Common myeloid progenitor, CD34-positive (primary cell): ENCODE measurements around the gene PTPDC1.

Experiments
- CTCF ChIA-PET: fragments of 350-600 bp; sonication (Branson Sonifier 250); formaldehyde crosslinking; loops from one replicate; lab custom pipeline; 2021; ENCODE audit warnings: antibody characterized with exemption; lab: Charles Lee
- POLR2A ChIA-PET: fragments of 350-600 bp; sonication (Branson Sonifier 250); formaldehyde crosslinking; loops from one replicate; lab custom pipeline; 2021; ENCODE audit warnings: antibody characterized with exemption; lab: Charles Lee
- DNase-seq, 3 donors: peaks; one replicate each; pipeline versions ENCODE4 v3.0.0 to v3.0.0-alpha.2; 2013
- H3K27ac ChIP-seq, 2 experiments: 1 replicate in 1 of 2; 2 replicates in 1 of 2; pipeline ENCODE4 v1.7.0; 2013; ENCODE audit warnings: inconsistent platforms in 2 of 2, low read length in 2 of 2, mild to moderate bottlenecking in 2 of 2, low read depth in 1 of 2, moderate library complexity in 1 of 2; ENCODE audit not compliant: severe bottlenecking in 2 of 2, insufficient read depth in 1 of 2, poor library complexity in 1 of 2
- H3K27me3 ChIP-seq, 5 experiments: replicated peaks in 2 of 5; 1 replicate in 3 of 5; 2 replicates in 2 of 5; pipeline versions ENCODE4 v1.6.1 to v1.7.0; 2013; ENCODE audit warnings: low read length in 4 of 5, mild to moderate bottlenecking in 2 of 5, moderate library complexity in 2 of 5, inconsistent platforms in 1 of 5; ENCODE audit not compliant: insufficient read depth in 5 of 5, control insufficient read depth in 4 of 5
- H3K36me3 ChIP-seq, 4 experiments: 1 replicate in 2 of 4; 2 replicates in 2 of 4; pipeline versions ENCODE4 v1.6.1 to v1.7.0; 2013; ENCODE audit warnings: low read length in 3 of 4, control low read depth in 1 of 4, mild to moderate bottlenecking in 1 of 4; ENCODE audit not compliant: control insufficient read depth in 4 of 4, insufficient read depth in 4 of 4
- H3K4me1 ChIP-seq, 4 experiments: 1 replicate in 3 of 4; 2 replicates in 1 of 4; pipeline versions ENCODE4 v1.6.1 to v1.7.1; 2013; ENCODE audit warnings: low read length in 3 of 4, mild to moderate bottlenecking in 3 of 4, control low read depth in 1 of 4, inconsistent platforms in 1 of 4, moderate library complexity in 1 of 4; ENCODE audit not compliant: control insufficient read depth in 4 of 4, insufficient read depth in 4 of 4; ENCODE audit errors: control extremely low read depth in 1 of 4
- H3K4me3 ChIP-seq, 7 experiments: 1 replicate in 4 of 7; 2 replicates in 3 of 7; pipeline versions ENCODE4 v1.5.1 to v1.7.0; 2013; ENCODE audit warnings: mild to moderate bottlenecking in 7 of 7, low read length in 6 of 7, moderate library complexity in 6 of 7, inconsistent platforms in 2 of 7, low read depth in 2 of 7, control low read depth in 1 of 7; ENCODE audit not compliant: insufficient read depth in 4 of 7, control insufficient read depth in 1 of 7; ENCODE audit errors: extremely low read depth in 1 of 7
- H3K9me3 ChIP-seq, 5 experiments: 1 replicate in 4 of 5; 2 replicates in 1 of 5; pipeline versions ENCODE4 v1.6.1 to v1.7.1; 2013; ENCODE audit warnings: low read length in 4 of 5, mild to moderate bottlenecking in 2 of 5, inconsistent platforms in 1 of 5, low read depth in 1 of 5, moderate library complexity in 1 of 5; ENCODE audit not compliant: control insufficient read depth in 4 of 5, insufficient read depth in 2 of 5; ENCODE audit errors: control extremely low read depth in 1 of 5
- WGBS: methylation state at CpG from one replicate; pipeline ENCODE4 v1.1.5; 2013; ENCODE audit not compliant: insufficient coverage; 5-methylcytosine and 5-hydroxymethylcytosine counted together

The PTPDC1 gene

GRCh38 chr9:94140418-94140780, 56.1 kb downstream of the PTPDC1 start:
- POLR2A ChIA-PET: no interaction called here
- H3K4me1 ChIP-seq: peaks cover 0 to 23% (median 6%) of the 10 kb centered on the region in 4 experiments
- H3K27me3 ChIP-seq: no peaks in the 10 kb centered on the region
- WGBS: 90% methylated on average over 2 of the region's 4 CpGs
- DNase-seq: no peak
- no peaks in the 10 kb centered on the region for H3K36me3 ChIP-seq
- no peaks in the 10 kb centered on the region for H3K9me3 ChIP-seq
- H3K4me3 ChIP-seq: no peak overlapping the region
- CTCF ChIA-PET: interaction anchor here (1.4 kb wide), 1 partner anchor 72 kb away, joined by 3 read pairs; no protein-coding TSS in a partner anchor
- H3K27ac ChIP-seq: no peak overlapping the region

DNA sequence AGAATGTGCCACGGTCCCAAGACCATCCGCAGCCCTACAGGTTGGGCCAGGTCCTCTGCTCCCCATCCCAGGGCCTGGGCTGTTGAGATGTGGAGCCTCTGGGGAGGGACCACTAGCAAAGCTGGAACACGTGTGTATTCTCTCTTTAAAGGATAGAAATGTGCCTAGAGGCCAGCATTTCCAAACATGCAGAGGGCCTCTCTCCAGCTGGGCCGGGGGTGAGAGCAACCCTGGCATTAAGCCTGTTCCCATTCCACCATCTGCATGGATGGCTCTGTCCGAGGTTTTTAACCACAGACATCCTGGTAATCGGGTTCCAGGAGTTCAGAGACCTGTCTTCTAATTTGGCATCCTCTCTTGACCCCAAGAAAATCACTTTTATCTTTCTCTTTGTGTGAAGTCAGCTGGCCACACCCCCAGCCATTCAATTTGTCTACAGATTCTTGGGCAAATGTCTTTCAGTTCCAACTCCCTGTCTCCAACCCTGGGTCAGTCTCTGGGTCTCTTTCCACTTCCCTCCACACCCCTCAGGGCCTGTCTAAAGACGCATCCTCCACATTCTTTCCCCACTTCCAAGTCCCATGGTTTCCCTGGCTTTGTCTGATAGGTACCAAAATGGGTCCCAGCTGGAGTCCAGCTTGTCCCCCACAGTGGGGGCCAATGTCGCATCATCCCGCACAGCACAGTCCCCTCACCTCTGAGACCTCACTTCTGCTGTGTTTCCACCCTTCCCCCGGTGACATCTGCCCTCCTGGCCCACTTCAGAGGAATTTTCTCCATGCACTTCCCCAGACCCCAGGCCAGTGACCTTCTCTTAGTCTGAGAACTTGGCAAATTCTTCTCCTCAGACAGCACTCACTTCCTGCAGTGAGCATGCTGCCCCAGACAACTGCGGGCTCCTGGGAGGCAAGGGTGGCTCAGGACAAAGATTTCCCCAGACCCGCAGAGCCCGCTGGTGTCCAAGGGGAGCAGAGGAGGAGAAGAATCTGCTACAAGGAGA, 56.8 kb downstream of the PTPDC1 start:
- WGBS: 80% methylated on average over 7 of the region's 13 CpGs
- DNase-seq: no peak
- no peak overlapping the region for H3K27ac ChIP-seq
- peaks cover 0 to 22% (median 6%) of the 10 kb centered on the region in 4 experiments for H3K4me1 ChIP-seq
- ChIA-PET CTCF (interaction anchor here (1.4 kb wide), 1 partner anchor 71 kb away, joined by 3 read pairs; no protein-coding TSS in a partner anchor), POLR2A (no interaction called here)
- H3K9me3 ChIP-seq: no peaks in the 10 kb centered on the region
- H3K27me3 ChIP-seq: no peaks in the 10 kb centered on the region
- no peaks in the 10 kb centered on the region for H3K36me3 ChIP-seq
- no peak overlapping the region for H3K4me3 ChIP-seq

DNA sequence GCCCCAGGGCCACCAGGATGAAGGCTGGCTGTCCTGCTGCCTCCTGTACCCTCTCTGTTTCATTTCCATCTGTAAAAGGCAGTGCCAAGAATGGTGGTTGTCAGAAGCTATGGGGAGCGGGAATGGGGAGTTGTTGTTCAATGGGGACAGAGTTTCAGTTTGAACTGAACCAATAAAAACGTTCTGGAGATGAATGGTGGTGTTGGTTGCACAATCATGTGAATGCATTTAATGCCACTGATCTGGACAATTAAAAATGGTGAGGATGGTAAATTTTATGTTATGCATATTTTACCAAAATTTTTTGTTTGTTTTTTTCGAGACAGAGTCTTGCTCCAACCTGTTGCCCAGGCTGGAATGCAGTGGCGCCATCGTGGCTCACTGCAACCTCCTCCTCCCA, 58.1 kb downstream of the PTPDC1 start:
- H3K27me3 ChIP-seq: no peaks in the 10 kb centered on the region
- no peak overlapping the region for H3K27ac ChIP-seq
- no peak for DNase-seq
- no peak overlapping the region for H3K4me3 ChIP-seq
- H3K9me3 ChIP-seq: no peaks in the 10 kb centered on the region
- H3K4me1 ChIP-seq: peaks cover 0 to 21% (median 6%) of the 10 kb centered on the region in 4 experiments
- no peaks in the 10 kb centered on the region for H3K36me3 ChIP-seq
- ChIA-PET CTCF (no interaction called here), POLR2A (no interaction called here)
- WGBS: 100% methylated on average over 5 of the region's 5 CpGs

DNA sequence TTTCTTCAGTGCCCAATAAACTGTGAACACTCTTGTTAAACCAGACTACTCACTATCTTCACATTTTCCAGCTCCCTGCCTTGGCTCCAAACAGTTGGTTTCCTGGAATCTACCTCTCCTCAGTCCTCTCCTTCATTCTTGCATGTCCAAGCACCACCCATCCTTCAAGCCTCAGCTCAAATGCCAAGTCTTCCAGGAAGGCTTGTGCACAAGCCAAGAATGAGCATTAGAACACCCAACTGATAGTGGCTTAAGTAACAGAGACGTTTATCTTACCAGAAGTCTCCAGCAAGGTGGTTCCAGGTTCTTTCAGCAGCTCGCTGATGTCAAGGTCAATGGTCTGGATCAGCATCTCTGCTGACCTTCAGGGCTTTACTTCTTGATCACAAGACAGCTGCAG, 60.1 kb downstream of the PTPDC1 start:
- Histone ChIP-seq H3K27ac (no peak overlapping the region), H3K9me3 (no peaks in the 10 kb centered on the region), H3K36me3 (no peaks in the 10 kb centered on the region), H3K27me3 (no peaks in the 10 kb centered on the region), H3K4me3 (no peak overlapping the region), H3K4me1 (peaks cover 0 to 11% (median 3%) of the 10 kb centered on the region in 4 experiments)
- 100% methylated on average over 2 of the region's 2 CpGs for WGBS
- DNase-seq: no peak
- POLR2A ChIA-PET: no interaction called here
- CTCF ChIA-PET: interaction anchor here (1.5 kb wide), 1 partner anchor 12 kb away, joined by 4 read pairs; no protein-coding TSS in a partner anchor

DNA sequence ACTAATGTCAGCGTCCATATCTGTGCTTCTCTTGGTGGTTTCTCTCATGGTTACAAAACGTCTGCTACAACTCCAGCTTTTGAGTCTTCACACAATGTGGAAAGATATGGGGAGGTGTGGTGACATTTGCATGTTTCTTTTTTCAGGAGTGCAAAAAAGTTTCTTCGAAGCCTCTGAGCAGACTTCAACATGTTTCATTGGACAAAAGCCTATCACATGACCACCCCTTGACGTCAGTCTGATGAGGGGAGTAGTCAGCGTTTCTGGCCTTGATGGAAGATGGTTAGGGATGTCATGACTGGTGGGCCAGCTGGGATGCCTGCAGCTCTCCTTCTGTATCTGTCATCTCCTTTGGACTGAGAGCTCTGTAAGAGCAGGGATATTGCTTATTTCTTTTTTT, 61.4 kb downstream of the PTPDC1 start:
- no peak overlapping the region for H3K27ac ChIP-seq
- CTCF ChIA-PET: interaction anchor here (1.4 kb wide), 1 partner anchor 79 kb away, joined by 3 read pairs; no protein-coding TSS in a partner anchor
- no peaks in the 10 kb centered on the region for H3K27me3 ChIP-seq
- no peak for DNase-seq
- POLR2A ChIA-PET: no interaction called here
- no peaks in the 10 kb centered on the region for H3K9me3 ChIP-seq
- H3K36me3 ChIP-seq: no peaks in the 10 kb centered on the region
- peaks cover 0 to 10% (median 6%) of the 10 kb centered on the region in 4 experiments for H3K4me1 ChIP-seq
- WGBS: 100% methylated on average over 2 of the region's 5 CpGs
- H3K4me3 ChIP-seq: no peak overlapping the region

- POLR2A ChIA-PET: interaction anchor here (0.6 kb wide), 1 partner anchor 25 kb away, joined by 5 read pairs; no protein-coding TSS in a partner anchor
- Histone ChIP-seq H3K9me3 (no peaks in the 10 kb centered on the region), H3K4me3 (no peak overlapping the region), H3K27me3 (no peaks in the 10 kb centered on the region), H3K27ac (no peak overlapping the region), H3K4me1 (peaks cover 0 to 11% (median 8%) of the 10 kb centered on the region in 4 experiments), H3K36me3 (no peaks in the 10 kb centered on the region)
- 87% methylated on average over 12 of the region's 13 CpGs for WGBS
- no peak for DNase-seq
- CTCF ChIA-PET: interaction anchor here (2.1 kb wide), 1 partner anchor 9 kb away, joined by 4 read pairs; no protein-coding TSS in a partner anchor
Observed at GRCh38 chr9:94147776-94148175, 63.5 kb downstream of the PTPDC1 start.

- no peaks in the 10 kb centered on the region for H3K36me3 ChIP-seq
- no peaks in the 10 kb centered on the region for H3K27me3 ChIP-seq
- WGBS: 75% methylated on average over 4 of the region's 5 CpGs
- no peak for DNase-seq
- no peaks in the 10 kb centered on the region for H3K9me3 ChIP-seq
- POLR2A ChIA-PET: no interaction called here
- no peak overlapping the region for H3K4me3 ChIP-seq
- peaks cover 0 to 11% (median 8%) of the 10 kb centered on the region in 4 experiments for H3K4me1 ChIP-seq
- CTCF ChIA-PET: interaction anchor here (2.1 kb wide), 1 partner anchor 8 kb away, joined by 4 read pairs; no protein-coding TSS in a partner anchor
- no peak overlapping the region for H3K27ac ChIP-seq
Observed at GRCh38 chr9:94148419-94148818, 64.2 kb downstream of the PTPDC1 start.
